ENCODE data around the gene NLGN1.

DNA sequence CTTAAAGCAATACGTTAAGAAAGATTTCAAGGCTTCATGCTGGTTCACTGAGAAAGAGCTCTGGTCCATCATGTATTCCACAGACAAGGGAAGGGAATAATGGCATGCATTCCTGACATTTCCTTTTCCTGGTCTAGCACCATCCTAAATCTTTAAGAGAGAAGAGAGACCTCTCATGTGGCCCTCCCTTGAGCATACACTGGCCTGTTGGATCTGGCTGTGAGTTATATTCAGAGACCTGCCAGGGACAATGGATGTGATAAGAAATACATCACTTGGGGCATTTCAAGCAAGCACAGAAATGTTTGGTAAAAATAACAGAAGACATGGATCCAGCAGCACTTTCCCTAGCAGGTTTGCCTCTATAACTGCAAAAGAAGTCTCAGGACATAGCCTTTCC lies 507.8 kb downstream of the NLGN1 start:
- TF ChIP-seq CTCF (IDR thresholded peaks at IDR 0.05) (no peak), SIN3A (IDR thresholded peaks at IDR 0.05; ENCODE audit: borderline replicate concordance, insufficient read depth, low read depth, low read length) (no peak)
- TF ChIP-seq, protein P1, sequence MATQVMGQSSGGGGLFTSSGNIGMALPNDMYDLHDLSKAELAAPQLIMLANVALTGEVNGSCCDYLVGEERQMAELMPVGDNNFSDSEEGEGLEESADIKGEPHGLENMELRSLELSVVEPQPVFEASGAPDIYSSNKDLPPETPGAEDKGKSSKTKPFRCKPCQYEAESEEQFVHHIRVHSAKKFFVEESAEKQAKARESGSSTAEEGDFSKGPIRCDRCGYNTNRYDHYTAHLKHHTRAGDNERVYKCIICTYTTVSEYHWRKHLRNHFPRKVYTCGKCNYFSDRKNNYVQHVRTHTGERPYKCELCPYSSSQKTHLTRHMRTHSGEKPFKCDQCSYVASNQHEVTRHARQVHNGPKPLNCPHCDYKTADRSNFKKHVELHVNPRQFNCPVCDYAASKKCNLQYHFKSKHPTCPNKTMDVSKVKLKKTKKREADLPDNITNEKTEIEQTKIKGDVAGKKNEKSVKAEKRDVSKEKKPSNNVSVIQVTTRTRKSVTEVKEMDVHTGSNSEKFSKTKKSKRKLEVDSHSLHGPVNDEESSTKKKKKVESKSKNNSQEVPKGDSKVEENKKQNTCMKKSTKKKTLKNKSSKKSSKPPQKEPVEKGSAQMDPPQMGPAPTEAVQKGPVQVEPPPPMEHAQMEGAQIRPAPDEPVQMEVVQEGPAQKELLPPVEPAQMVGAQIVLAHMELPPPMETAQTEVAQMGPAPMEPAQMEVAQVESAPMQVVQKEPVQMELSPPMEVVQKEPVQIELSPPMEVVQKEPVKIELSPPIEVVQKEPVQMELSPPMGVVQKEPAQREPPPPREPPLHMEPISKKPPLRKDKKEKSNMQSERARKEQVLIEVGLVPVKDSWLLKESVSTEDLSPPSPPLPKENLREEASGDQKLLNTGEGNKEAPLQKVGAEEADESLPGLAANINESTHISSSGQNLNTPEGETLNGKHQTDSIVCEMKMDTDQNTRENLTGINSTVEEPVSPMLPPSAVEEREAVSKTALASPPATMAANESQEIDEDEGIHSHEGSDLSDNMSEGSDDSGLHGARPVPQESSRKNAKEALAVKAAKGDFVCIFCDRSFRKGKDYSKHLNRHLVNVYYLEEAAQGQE (IDR thresholded peaks at IDR 0.05; ENCODE audit: insufficient read depth in 1 of 2, low read depth in 2 of 2, low read length in 1 of 2) = no peak

Data from Panc1 (cell line).